ENCODE data around the gene SERHL2. TPM values are rescaled to one million over a fixed set of nuclear protein-coding genes. Genes with fewer than 3 reads are reported as not detected.

SERHL2 gene
- total and polyA plus RNA-seq, 2 experiments from 2014 or later = 1.3 to 3.3 TPM

GRCh38 chr22:42585096-42585495 is 31.3 kb downstream of the SERHL2 start:
- Histone ChIP-seq H3K27me3 (no peaks in the 10 kb centered on the region), H3K9me3 (ENCODE audit: low read depth) (no peaks in the 10 kb centered on the region), H3K4me2 (no peak overlapping the region), H3K4me1 (ENCODE audit: insufficient read depth) (no peaks in the 10 kb centered on the region), H3K4me3 (no peak overlapping the region), H3K36me3 (replicated peaks; ENCODE audit: insufficient read depth, low read depth) (no peaks in the 10 kb centered on the region), H4K20me1 (ENCODE audit: insufficient read depth, poor library complexity, severe bottlenecking) (no peaks in the 10 kb centered on the region), H2AFZ (no peak overlapping the region), H3K79me2 (no peaks in the 10 kb centered on the region), H3K27ac (no peak overlapping the region), H3K9me2 (replicated peaks; ENCODE audit: insufficient read depth) (no peaks in the 10 kb centered on the region)
- DNase-seq (ENCODE audit: low spot score) = no peak
- 93% methylated on average over 8 of the region's 8 CpGs for WGBS (ENCODE audit: low lambda C conversion rate, missing lambda C conversion rate)
- TF ChIP-seq EZH2 (IDR thresholded peaks at IDR 0.05; ENCODE audit: borderline replicate concordance) = no peak
- no peak for TF ChIP-seq CTCF (IDR thresholded peaks at IDR 0.05; ENCODE audit: poor library complexity)
- no peak for TF ChIP-seq EZH2phosphoT487 (IDR thresholded peaks at IDR 0.05; ENCODE audit: low read depth, severe bottlenecking, unreplicated experiment)

- Histone ChIP-seq H3K9me3 (ENCODE audit: low read depth) (no peaks in the 10 kb centered on the region), H4K20me1 (ENCODE audit: insufficient read depth, poor library complexity, severe bottlenecking) (no peaks in the 10 kb centered on the region), H3K27ac (no peak overlapping the region), H3K9me2 (replicated peaks; ENCODE audit: insufficient read depth) (no peaks in the 10 kb centered on the region), H3K27me3 (no peaks in the 10 kb centered on the region), H3K36me3 (replicated peaks; ENCODE audit: insufficient read depth, low read depth) (no peaks in the 10 kb centered on the region), H2AFZ (no peak overlapping the region), H3K4me3 (no peak overlapping the region), H3K4me1 (ENCODE audit: insufficient read depth) (no peaks in the 10 kb centered on the region), H3K79me2 (peaks cover 5% of the 10 kb centered on the region), H3K4me2 (no peak overlapping the region)
- no peak for TF ChIP-seq CTCF (IDR thresholded peaks at IDR 0.05; ENCODE audit: poor library complexity)
- TF ChIP-seq EZH2phosphoT487 (IDR thresholded peaks at IDR 0.05; ENCODE audit: low read depth, severe bottlenecking, unreplicated experiment) = no peak
- TF ChIP-seq EZH2 (IDR thresholded peaks at IDR 0.05; ENCODE audit: borderline replicate concordance) = no peak
- DNase-seq (ENCODE audit: low spot score) = no peak
- 94% methylated on average over 4 of the region's 4 CpGs for WGBS (ENCODE audit: low lambda C conversion rate, missing lambda C conversion rate)
These were observed 32.6 kb downstream of the SERHL2 start for GRCh38 chr22:42586381-42586780.

GRCh38 chr22:42587588-42588175 is 33.9 kb downstream of the SERHL2 start:
- Histone ChIP-seq H3K9me3 (ENCODE audit: low read depth) (no peaks in the 10 kb centered on the region), H3K27ac (no peak overlapping the region), H3K27me3 (no peaks in the 10 kb centered on the region), H3K36me3 (replicated peaks; ENCODE audit: insufficient read depth, low read depth) (no peaks in the 10 kb centered on the region), H3K4me3 (no peak overlapping the region), H3K4me2 (no peak overlapping the region), H3K4me1 (ENCODE audit: insufficient read depth) (no peaks in the 10 kb centered on the region), H4K20me1 (ENCODE audit: insufficient read depth, poor library complexity, severe bottlenecking) (no peaks in the 10 kb centered on the region), H3K79me2 (peaks cover 5% of the 10 kb centered on the region), H3K9me2 (replicated peaks; ENCODE audit: insufficient read depth) (no peaks in the 10 kb centered on the region), H2AFZ (no peak overlapping the region)
- no peak for DNase-seq (ENCODE audit: low spot score)
- WGBS (ENCODE audit: low lambda C conversion rate, missing lambda C conversion rate) = 98% methylated on average over 5 of the region's 5 CpGs
- TF ChIP-seq EZH2 (IDR thresholded peaks at IDR 0.05; ENCODE audit: borderline replicate concordance) (no peak), EZH2phosphoT487 (IDR thresholded peaks at IDR 0.05; ENCODE audit: low read depth, severe bottlenecking, unreplicated experiment) (no peak), CTCF (IDR thresholded peaks at IDR 0.05; ENCODE audit: poor library complexity) (no peak)
